Activated T-cell treated with anti-CD3 and anti-CD28 coated beads for 48 hours (primary cell): ENCODE measurements around the gene IPO7.

Experiments used
- DNase-seq: peaks from one replicate; pipeline ENCODE4 v3.0.0-alpha.2; 2020; ENCODE audit warnings: low read depth

IPO7 gene

DNA sequence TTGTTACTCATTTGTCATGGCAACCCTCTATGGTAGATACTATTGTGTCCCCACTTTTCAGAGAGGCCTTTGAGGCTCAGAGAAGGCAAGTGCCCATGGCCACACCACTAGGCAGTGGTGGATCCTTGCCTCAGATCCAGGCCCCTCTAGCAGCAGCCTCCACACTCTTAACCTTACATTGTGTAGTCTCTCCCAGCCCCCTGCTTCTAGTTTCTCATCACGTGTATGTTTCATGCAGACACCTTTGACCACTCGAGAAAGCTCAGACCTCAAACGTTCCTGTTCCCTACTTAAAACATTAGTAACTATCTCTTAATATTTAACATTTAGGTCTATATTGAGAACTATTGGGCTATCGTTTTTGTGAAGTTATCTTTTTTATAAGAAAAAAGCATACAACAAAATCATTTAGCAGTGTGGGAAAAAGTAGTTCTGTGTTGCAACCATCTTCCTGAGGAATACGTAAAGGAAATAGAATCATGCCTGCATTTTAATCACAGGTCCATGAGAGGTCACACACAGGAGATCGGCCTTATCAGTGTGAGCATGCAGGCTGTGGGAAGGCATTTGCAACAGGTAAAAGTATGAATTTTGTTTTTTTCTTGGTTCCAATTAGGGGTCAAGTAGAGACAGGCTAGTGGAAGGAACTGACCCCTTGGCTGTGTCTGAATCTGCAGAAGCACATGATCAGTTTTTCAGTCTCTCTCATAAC, 111.5 kb downstream of the IPO7 start:
- no peak for DNase-seq
